ENCODE measurements around the gene PHF11.
"Not testable (repeated sequence)": the region's sequence is repeated elsewhere in the genome, so short reads cannot be mapped to it uniquely, and the experiment has no call there.

PHF11 gene

DNA sequence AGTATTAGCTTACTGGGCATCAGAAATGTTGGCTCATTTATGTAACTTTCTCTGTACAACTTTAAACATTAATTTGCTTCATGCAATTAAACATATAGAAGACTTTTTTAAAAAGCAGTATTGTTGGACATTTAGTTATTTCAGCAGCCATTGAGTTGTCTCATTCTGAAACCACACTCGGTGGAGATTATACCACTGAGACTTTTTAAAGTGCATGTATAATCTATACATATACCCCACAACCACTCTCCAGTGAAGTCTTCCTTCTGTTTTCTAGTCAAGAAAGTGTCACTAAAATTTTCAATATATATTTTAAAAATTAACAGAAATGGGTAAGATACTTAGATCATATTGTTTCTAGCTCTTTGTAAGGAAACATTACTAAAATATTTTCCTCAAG lies 36.2 kb upstream of the PHF11 start:
- Histone ChIP-seq H3K9ac (ENCODE audit: low read length in 2 of 2) (no peak overlapping the region), H3K9me3 (ENCODE audit: control insufficient read depth in 2 of 2, low read length in 2 of 2) (no peaks in the 10 kb centered on the region), H3K27ac (ENCODE audit: low read length) (no peak overlapping the region), H3K4me3 (ENCODE audit: low read length in 2 of 2) (no peak overlapping the region), H3K36me3 (ENCODE audit: control insufficient read depth in 2 of 2, insufficient read depth in 2 of 2, low read length in 2 of 2) (peaks cover 12 to 14% of the 10 kb centered on the region in 2 donors), H3K27me3 (ENCODE audit: control insufficient read depth in 1 of 2, insufficient read depth in 2 of 2, low read length in 2 of 2) (no peaks in the 10 kb centered on the region), H3K4me1 (ENCODE audit: control insufficient read depth, insufficient read depth, low read length) (no peaks in the 10 kb centered on the region)

- no peak overlapping the region for H3K9ac ChIP-seq (ENCODE audit: low read length in 2 of 2)
- no peak overlapping the region for H3K27ac ChIP-seq (ENCODE audit: low read length)
- H3K4me3 ChIP-seq (ENCODE audit: low read length in 2 of 2) = no peak overlapping the region
- no peaks in the 10 kb centered on the region for H3K27me3 ChIP-seq (ENCODE audit: control insufficient read depth in 1 of 2, insufficient read depth in 2 of 2, low read length in 2 of 2)
- no peaks in the 10 kb centered on the region for H3K9me3 ChIP-seq (ENCODE audit: control insufficient read depth in 2 of 2, low read length in 2 of 2)
- no peaks in the 10 kb centered on the region for H3K4me1 ChIP-seq (ENCODE audit: control insufficient read depth, insufficient read depth, low read length)
- peaks cover 16 to 17% of the 10 kb centered on the region in 2 donors for H3K36me3 ChIP-seq (ENCODE audit: control insufficient read depth in 2 of 2, insufficient read depth in 2 of 2, low read length in 2 of 2)
Observed at GRCh38 chr13:49464085-49464484, 31.7 kb upstream of the PHF11 start.

GRCh38 chr13:49464621-49465325 lies 31.0 kb upstream of the PHF11 start:
- H3K27ac ChIP-seq (ENCODE audit: low read length) = no peak overlapping the region
- peaks cover 16 to 18% of the 10 kb centered on the region in 2 donors for H3K36me3 ChIP-seq (ENCODE audit: control insufficient read depth in 2 of 2, insufficient read depth in 2 of 2, low read length in 2 of 2)
- H3K27me3 ChIP-seq (ENCODE audit: control insufficient read depth in 1 of 2, insufficient read depth in 2 of 2, low read length in 2 of 2) = no peaks in the 10 kb centered on the region
- no peak overlapping the region for H3K4me3 ChIP-seq (ENCODE audit: low read length in 2 of 2)
- H3K4me1 ChIP-seq (ENCODE audit: control insufficient read depth, insufficient read depth, low read length) = no peaks in the 10 kb centered on the region
- H3K9ac ChIP-seq (ENCODE audit: low read length in 2 of 2) = no peak overlapping the region
- H3K9me3 ChIP-seq (ENCODE audit: control insufficient read depth in 2 of 2, low read length in 2 of 2) = no peaks in the 10 kb centered on the region

- peaks cover 17% of the 10 kb centered on the region in 2 donors for H3K36me3 ChIP-seq (ENCODE audit: control insufficient read depth in 2 of 2, insufficient read depth in 2 of 2, low read length in 2 of 2)
Observed at GRCh38 chr13:49466292-49466838, 29.4 kb upstream of the PHF11 start.

DNA sequence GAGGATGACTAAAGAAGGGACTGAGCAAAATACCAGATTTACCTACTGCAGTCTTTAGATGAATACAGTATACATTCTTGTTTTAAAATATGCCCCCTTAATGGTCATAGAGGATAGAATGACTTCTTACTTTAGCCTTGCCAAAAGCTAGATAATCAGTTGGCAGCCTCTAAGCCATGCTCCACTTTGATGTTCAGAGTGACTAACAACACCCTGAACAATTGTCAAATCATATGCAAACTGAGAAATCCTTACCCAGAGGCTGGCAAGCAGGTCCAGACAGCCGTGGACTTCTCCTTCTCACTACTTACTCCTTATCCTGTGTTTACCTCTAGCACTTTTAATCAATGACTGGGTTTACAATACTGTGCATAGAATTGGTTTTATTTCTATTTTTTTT lies 23.6 kb upstream of the PHF11 start:
- H3K4me1 ChIP-seq (ENCODE audit: control insufficient read depth, insufficient read depth, low read length) = no peaks in the 10 kb centered on the region
- H3K4me3 ChIP-seq (ENCODE audit: low read length in 2 of 2) = no peak overlapping the region
- no peaks in the 10 kb centered on the region for H3K9me3 ChIP-seq (ENCODE audit: control insufficient read depth in 2 of 2, low read length in 2 of 2)
- no peaks in the 10 kb centered on the region for H3K27me3 ChIP-seq (ENCODE audit: control insufficient read depth in 1 of 2, insufficient read depth in 2 of 2, low read length in 2 of 2)
- H3K36me3 ChIP-seq (ENCODE audit: control insufficient read depth in 2 of 2, insufficient read depth in 2 of 2, low read length in 2 of 2) = peaks cover 14 to 19% of the 10 kb centered on the region in 2 donors
- no peak overlapping the region for H3K9ac ChIP-seq (ENCODE audit: low read length in 2 of 2)
- H3K27ac ChIP-seq (ENCODE audit: low read length) = no peak overlapping the region

More at GRCh38 chr13:49466292-49466838, 29.4 kb upstream of the PHF11 start:
- no peak overlapping the region for H3K9ac ChIP-seq (ENCODE audit: low read length in 2 of 2)
- H3K4me3 ChIP-seq (ENCODE audit: low read length in 2 of 2) = no peak overlapping the region
- no peak overlapping the region for H3K27ac ChIP-seq (ENCODE audit: low read length)
- H3K9me3 ChIP-seq (ENCODE audit: control insufficient read depth in 2 of 2, low read length in 2 of 2) = no peaks in the 10 kb centered on the region
- no peaks in the 10 kb centered on the region for H3K4me1 ChIP-seq (ENCODE audit: control insufficient read depth, insufficient read depth, low read length)
- H3K27me3 ChIP-seq (ENCODE audit: control insufficient read depth in 1 of 2, insufficient read depth in 2 of 2, low read length in 2 of 2) = no peaks in the 10 kb centered on the region

- peaks cover 21 to 28% of the 10 kb centered on the region in 2 donors for H3K36me3 ChIP-seq (ENCODE audit: control insufficient read depth in 2 of 2, insufficient read depth in 2 of 2, low read length in 2 of 2)
- H3K27ac ChIP-seq (ENCODE audit: low read length) = no peak overlapping the region
- H3K9me3 ChIP-seq (ENCODE audit: control insufficient read depth in 2 of 2, low read length in 2 of 2) = no peaks in the 10 kb centered on the region
- no peaks in the 10 kb centered on the region for H3K27me3 ChIP-seq (ENCODE audit: control insufficient read depth in 1 of 2, insufficient read depth in 2 of 2, low read length in 2 of 2)
- H3K9ac ChIP-seq (ENCODE audit: low read length in 2 of 2) = no peak overlapping the region
- H3K4me3 ChIP-seq (ENCODE audit: low read length in 2 of 2) = no peak overlapping the region
- no peaks in the 10 kb centered on the region for H3K4me1 ChIP-seq (ENCODE audit: control insufficient read depth, insufficient read depth, low read length)
Observed at GRCh38 chr13:49476529-49476928, 19.2 kb upstream of the PHF11 start.

DNA sequence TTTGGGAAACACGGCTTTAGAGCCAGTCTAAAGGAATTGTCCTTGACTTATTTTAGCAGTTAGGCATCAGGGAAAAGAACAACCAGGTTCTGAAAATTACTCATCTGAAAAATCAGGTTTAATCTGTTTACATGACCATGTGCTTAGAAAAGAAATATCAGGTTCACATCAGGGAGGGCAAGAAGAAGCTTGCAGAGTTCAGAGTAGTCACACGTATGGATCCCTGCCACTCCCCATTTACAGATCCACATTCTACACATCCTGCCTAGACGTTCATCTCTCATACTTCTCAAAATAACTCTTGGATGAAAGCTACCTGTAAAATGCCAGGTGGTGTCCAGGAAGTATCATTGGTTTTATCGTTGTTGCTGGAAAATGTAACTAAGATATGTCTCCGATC lies 14.0 kb upstream of the PHF11 start:
- Histone ChIP-seq H3K9me3 (ENCODE audit: control insufficient read depth in 2 of 2, low read length in 2 of 2) (no peaks in the 10 kb centered on the region), H3K9ac (ENCODE audit: low read length in 2 of 2) (no peak overlapping the region), H3K27ac (ENCODE audit: low read length) (no peak overlapping the region), H3K27me3 (ENCODE audit: control insufficient read depth in 1 of 2, insufficient read depth in 2 of 2, low read length in 2 of 2) (no peaks in the 10 kb centered on the region), H3K4me3 (ENCODE audit: low read length in 2 of 2) (no peak overlapping the region), H3K4me1 (ENCODE audit: control insufficient read depth, insufficient read depth, low read length) (no peaks in the 10 kb centered on the region), H3K36me3 (ENCODE audit: control insufficient read depth in 2 of 2, insufficient read depth in 2 of 2, low read length in 2 of 2) (peaks cover 23 to 33% of the 10 kb centered on the region in 2 donors)

DNA sequence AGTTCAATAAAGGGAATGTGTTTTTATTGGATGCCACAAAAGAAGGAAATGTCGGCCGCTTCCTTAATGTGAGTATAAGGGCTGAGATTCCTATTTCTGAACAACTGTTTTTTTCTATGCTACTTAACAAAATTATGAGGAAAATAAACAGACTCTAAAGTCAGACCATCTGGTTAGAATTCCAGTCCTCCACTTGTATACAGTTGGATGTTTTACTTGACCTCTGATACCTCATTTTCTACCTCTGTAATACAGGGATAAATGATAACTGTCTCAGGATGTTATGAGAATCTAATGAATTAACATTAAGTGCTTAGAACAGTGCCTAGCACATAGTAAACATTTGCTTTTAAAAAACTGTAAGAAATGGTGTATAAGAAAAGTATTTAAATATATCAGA lies 7.2 kb upstream of the PHF11 start:
- H3K9ac ChIP-seq (ENCODE audit: low read length in 2 of 2) = no peak overlapping the region
- H3K4me1 ChIP-seq (ENCODE audit: control insufficient read depth, insufficient read depth, low read length) = no peaks in the 10 kb centered on the region
- no peak overlapping the region for H3K4me3 ChIP-seq (ENCODE audit: low read length in 2 of 2)
- H3K9me3 ChIP-seq (ENCODE audit: control insufficient read depth in 2 of 2, low read length in 2 of 2) = no peaks in the 10 kb centered on the region
- peaks cover 4 to 11% of the 10 kb centered on the region in 2 donors for H3K36me3 ChIP-seq (ENCODE audit: control insufficient read depth in 2 of 2, insufficient read depth in 2 of 2, low read length in 2 of 2)
- no peaks in the 10 kb centered on the region for H3K27me3 ChIP-seq (ENCODE audit: control insufficient read depth in 1 of 2, insufficient read depth in 2 of 2, low read length in 2 of 2)
- H3K27ac ChIP-seq (ENCODE audit: low read length) = no peak overlapping the region

- Histone ChIP-seq H3K4me1 (ENCODE audit: control insufficient read depth, insufficient read depth, low read length) (peaks cover 4% of the 10 kb centered on the region), H3K27ac (ENCODE audit: low read length) (peak overlapping the region; percentile 69), H3K36me3 (ENCODE audit: control insufficient read depth in 2 of 2, insufficient read depth in 2 of 2, low read length in 2 of 2) (no peaks in the 10 kb centered on the region), H3K9me3 (ENCODE audit: control insufficient read depth in 2 of 2, low read length in 2 of 2) (no peaks in the 10 kb centered on the region), H3K9ac (ENCODE audit: low read length in 2 of 2) (peak overlapping the region in 1 of 2 donors; percentile 65), H3K4me3 (ENCODE audit: low read length in 2 of 2) (peak overlapping the region in 1 of 2 donors; percentile 79), H3K27me3 (ENCODE audit: control insufficient read depth in 1 of 2, insufficient read depth in 2 of 2, low read length in 2 of 2) (no peaks in the 10 kb centered on the region)
Observed at GRCh38 chr13:49494645-49495044, 1.1 kb upstream of the PHF11 start.

DNA sequence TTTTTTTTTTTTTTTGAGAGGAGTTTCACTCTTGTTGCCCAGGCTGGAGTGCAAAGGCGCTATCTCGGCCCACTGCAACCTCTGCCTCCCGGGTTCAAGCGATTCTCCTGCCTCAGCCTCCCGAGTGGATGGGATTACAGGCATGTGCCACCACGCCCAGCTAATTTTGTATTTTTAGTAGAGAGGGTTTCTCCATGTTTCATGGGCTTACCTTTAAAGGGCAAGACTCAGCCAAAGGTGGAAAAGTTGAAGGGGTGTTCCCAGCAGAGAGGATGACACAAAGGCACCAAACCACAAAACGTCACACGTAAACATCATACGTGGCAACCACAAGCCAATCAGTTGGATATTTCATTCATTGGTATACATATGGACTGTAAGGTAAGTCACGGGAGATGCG lies 1.1 kb downstream of the PHF11 start:
- H3K27me3 ChIP-seq (ENCODE audit: control insufficient read depth in 1 of 2, insufficient read depth in 2 of 2, low read length in 2 of 2); H3K9ac ChIP-seq (ENCODE audit: low read length in 2 of 2); H3K9me3 ChIP-seq (ENCODE audit: control insufficient read depth in 2 of 2, low read length in 2 of 2); H3K4me1 ChIP-seq (ENCODE audit: control insufficient read depth, insufficient read depth, low read length); H3K36me3 ChIP-seq (ENCODE audit: control insufficient read depth in 2 of 2, insufficient read depth in 2 of 2, low read length in 2 of 2): not testable (repeated sequence)
- peak overlapping the region in 1 of 2 donors; percentile 79 for H3K4me3 ChIP-seq (ENCODE audit: low read length in 2 of 2)
- H3K27ac ChIP-seq (ENCODE audit: low read length) = peak overlapping the region; percentile 86

DNA sequence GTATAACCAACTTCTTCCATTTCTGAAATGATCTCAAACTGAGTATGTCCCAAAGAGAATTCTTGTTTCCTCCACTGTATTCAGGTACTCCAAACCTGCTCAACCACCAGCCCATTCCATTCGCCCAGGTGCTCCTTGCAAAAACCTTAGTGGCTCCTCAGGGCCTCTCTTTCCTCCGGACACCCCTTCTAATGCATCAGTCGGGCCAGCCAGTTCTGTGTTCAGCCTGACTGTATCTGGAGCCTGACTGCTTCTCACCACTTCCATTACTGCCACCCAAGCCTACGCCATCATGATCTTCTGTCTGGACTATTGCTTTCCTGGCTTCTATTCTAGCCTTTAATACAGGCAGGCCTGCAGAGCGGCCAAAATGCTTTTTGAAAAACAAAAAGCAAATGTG lies 1.5 kb downstream of the PHF11 start:
- Histone ChIP-seq H3K4me1 (ENCODE audit: control insufficient read depth, insufficient read depth, low read length) (peaks cover 4% of the 10 kb centered on the region), H3K9ac (ENCODE audit: low read length in 2 of 2) (no peak overlapping the region), H3K27me3 (ENCODE audit: control insufficient read depth in 1 of 2, insufficient read depth in 2 of 2, low read length in 2 of 2) (no peaks in the 10 kb centered on the region), H3K27ac (ENCODE audit: low read length) (no peak overlapping the region), H3K4me3 (ENCODE audit: low read length in 2 of 2) (no peak overlapping the region), H3K9me3 (ENCODE audit: control insufficient read depth in 2 of 2, low read length in 2 of 2) (no peaks in the 10 kb centered on the region), H3K36me3 (ENCODE audit: control insufficient read depth in 2 of 2, insufficient read depth in 2 of 2, low read length in 2 of 2) (no peaks in the 10 kb centered on the region)

Measured in stomach smooth muscle (tissue), 2 donors.